ENCODE results near the gene PTPRJ.
"Not testable (repeated sequence)": the region's sequence is repeated elsewhere in the genome, so short reads cannot be mapped to it uniquely, and the experiment has no call there.

The PTPRJ gene

GRCh38 chr11:48020092-48020755, 39.9 kb downstream of the PTPRJ start:
- Mint-ChIP-seq H3K4me1 (peaks cover 53% of the 10 kb centered on the region), H3K36me3 (ENCODE audit: low read depth) (no peaks in the 10 kb centered on the region), H3K9me3 (no peaks in the 10 kb centered on the region), H3K27ac (peak overlapping the region; percentile 90 to 98 (median 95)), H3K4me3 (no peak overlapping the region), H3K27me3 (ENCODE audit: low read depth) (peaks cover 6% of the 10 kb centered on the region)
- TF ChIP-seq, protein P1, sequence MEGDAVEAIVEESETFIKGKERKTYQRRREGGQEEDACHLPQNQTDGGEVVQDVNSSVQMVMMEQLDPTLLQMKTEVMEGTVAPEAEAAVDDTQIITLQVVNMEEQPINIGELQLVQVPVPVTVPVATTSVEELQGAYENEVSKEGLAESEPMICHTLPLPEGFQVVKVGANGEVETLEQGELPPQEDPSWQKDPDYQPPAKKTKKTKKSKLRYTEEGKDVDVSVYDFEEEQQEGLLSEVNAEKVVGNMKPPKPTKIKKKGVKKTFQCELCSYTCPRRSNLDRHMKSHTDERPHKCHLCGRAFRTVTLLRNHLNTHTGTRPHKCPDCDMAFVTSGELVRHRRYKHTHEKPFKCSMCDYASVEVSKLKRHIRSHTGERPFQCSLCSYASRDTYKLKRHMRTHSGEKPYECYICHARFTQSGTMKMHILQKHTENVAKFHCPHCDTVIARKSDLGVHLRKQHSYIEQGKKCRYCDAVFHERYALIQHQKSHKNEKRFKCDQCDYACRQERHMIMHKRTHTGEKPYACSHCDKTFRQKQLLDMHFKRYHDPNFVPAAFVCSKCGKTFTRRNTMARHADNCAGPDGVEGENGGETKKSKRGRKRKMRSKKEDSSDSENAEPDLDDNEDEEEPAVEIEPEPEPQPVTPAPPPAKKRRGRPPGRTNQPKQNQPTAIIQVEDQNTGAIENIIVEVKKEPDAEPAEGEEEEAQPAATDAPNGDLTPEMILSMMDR (IDR thresholded peaks at IDR 0.05; ENCODE audit: unreplicated experiment in 3 of 3): no peak

DNA sequence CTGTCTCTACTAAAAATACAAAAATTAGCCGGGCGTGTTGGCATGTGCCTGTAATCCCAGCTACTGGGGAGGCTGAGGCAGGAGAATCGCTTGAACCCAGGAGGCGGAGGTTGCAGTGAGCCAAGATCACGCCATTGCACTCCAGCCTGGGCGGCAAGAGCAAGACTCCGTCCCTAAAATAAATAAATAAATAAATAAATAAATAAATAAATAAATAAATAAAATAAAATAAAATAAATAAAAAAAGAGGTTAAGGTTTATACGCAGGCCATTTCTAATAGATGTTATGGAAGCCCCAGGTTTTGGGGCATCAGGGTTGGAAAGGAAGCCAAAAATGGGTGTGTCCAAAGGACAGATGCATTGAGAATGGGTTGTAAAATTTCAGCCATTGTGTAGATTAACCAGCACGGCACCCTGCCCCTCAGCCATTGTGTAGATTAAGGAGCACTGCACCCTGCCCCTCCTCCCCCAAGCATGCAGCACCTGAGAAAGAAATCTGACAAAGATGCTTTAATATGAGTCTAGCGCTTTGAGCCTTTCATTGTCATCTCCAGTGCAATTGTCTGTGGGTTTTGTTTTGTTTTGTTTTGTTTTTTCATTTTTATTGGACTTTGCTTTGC, 41.0 kb downstream of the PTPRJ start:
- H3K4me3 Mint-ChIP-seq; H3K9me3 Mint-ChIP-seq; H3K27ac Mint-ChIP-seq; H3K27me3 Mint-ChIP-seq (ENCODE audit: low read depth); H3K36me3 Mint-ChIP-seq (ENCODE audit: low read depth): not testable (repeated sequence)
- peaks cover 56% of the 10 kb centered on the region for H3K4me1 Mint-ChIP-seq

DNA sequence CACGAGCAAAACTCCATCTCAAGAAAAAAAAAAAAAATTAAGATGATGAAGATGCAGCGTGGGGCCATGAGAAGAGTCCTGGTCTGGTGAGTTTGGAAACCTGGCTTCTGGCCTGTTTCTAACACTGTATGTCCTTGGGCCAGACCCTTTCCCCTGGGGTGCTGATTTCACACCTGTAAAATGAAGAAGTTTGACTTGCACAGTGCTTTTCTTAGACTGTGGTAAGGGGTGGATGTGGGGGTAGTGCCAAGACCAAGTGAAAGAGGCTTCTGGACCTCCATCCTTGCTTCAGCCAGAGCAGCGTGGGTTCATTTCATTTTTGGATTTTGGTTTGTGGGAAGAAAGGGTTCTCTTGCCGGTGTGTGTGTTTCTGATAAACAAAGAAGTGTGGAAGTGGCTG, 42.1 kb downstream of the PTPRJ start:
- Mint-ChIP-seq H3K4me1 (peaks cover 56% of the 10 kb centered on the region), H3K36me3 (ENCODE audit: low read depth) (no peaks in the 10 kb centered on the region)
- TF ChIP-seq, protein P1 (IDR thresholded peaks at IDR 0.05; ENCODE audit: unreplicated experiment in 3 of 3): no peak

GRCh38 chr11:48023608-48024007, 43.2 kb downstream of the PTPRJ start:
- peaks cover 45% of the 10 kb centered on the region for H3K4me1 Mint-ChIP-seq
- H3K27me3 Mint-ChIP-seq (ENCODE audit: low read depth); H3K27ac Mint-ChIP-seq; H3K9me3 Mint-ChIP-seq; H3K4me3 Mint-ChIP-seq; H3K36me3 Mint-ChIP-seq (ENCODE audit: low read depth): not testable (repeated sequence)

More for the DNA sequence above, 42.1 kb downstream of the PTPRJ start:
- H3K27me3 Mint-ChIP-seq (ENCODE audit: low read depth): peaks cover 3% of the 10 kb centered on the region
- H3K4me3 Mint-ChIP-seq: no peak overlapping the region
- no peaks in the 10 kb centered on the region for H3K9me3 Mint-ChIP-seq
- H3K27ac Mint-ChIP-seq: peak overlapping the region in 1 of 3 experiments; percentile 6

GRCh38 chr11:48024635-48025071, 44.3 kb downstream of the PTPRJ start:
- Mint-ChIP-seq H3K4me1 (peaks cover 44% of the 10 kb centered on the region), H3K4me3 (no peak overlapping the region), H3K27ac (peak overlapping the region; percentile 17 to 31 (median 20)), H3K36me3 (ENCODE audit: low read depth) (no peaks in the 10 kb centered on the region), H3K9me3 (no peaks in the 10 kb centered on the region), H3K27me3 (ENCODE audit: low read depth) (no peaks in the 10 kb centered on the region)
- TF ChIP-seq, protein P1 (IDR thresholded peaks at IDR 0.05; ENCODE audit: unreplicated experiment in 3 of 3): no peak

GRCh38 chr11:48025293-48025983, 45.1 kb downstream of the PTPRJ start:
- peaks cover 43% of the 10 kb centered on the region for H3K4me1 Mint-ChIP-seq

More at GRCh38 chr11:48025293-48025983, 45.1 kb downstream of the PTPRJ start:
- H3K4me3 Mint-ChIP-seq: no peak overlapping the region
- peak overlapping the region in 1 of 3 experiments; percentile 13 for H3K27ac Mint-ChIP-seq
- H3K36me3 Mint-ChIP-seq (ENCODE audit: low read depth): no peaks in the 10 kb centered on the region
- no peaks in the 10 kb centered on the region for H3K9me3 Mint-ChIP-seq
- TF ChIP-seq, protein P1 (IDR thresholded peaks at IDR 0.05; ENCODE audit: unreplicated experiment in 3 of 3): no peak
- no peaks in the 10 kb centered on the region for H3K27me3 Mint-ChIP-seq (ENCODE audit: low read depth)

Data from nephron (organoid).